Measurements from ENCODE around the gene ARHGAP19. TPM values are rescaled to one million over a fixed set of nuclear protein-coding genes. Genes with fewer than 3 reads are reported as not detected.
A peak's percentile ranks its signal among the peaks of the same experiment; 100 is the strongest.

The ARHGAP19 gene
- total and polyA plus RNA-seq, 2 experiments from 2014 or later, result 2.7 to 8.7 TPM

- Histone ChIP-seq H3K9me3 (ENCODE audit: low read depth) (no peaks in the 10 kb centered on the region), H4K20me1 (ENCODE audit: insufficient read depth, poor library complexity, severe bottlenecking) (no peaks in the 10 kb centered on the region), H3K4me1 (ENCODE audit: insufficient read depth) (peaks cover 12% of the 10 kb centered on the region), H3K4me3 (no peak overlapping the region), H3K79me2 (no peaks in the 10 kb centered on the region), H2AFZ (no peak overlapping the region), H3K4me2 (peak overlapping the region; percentile 91), H3K9me2 (replicated peaks; ENCODE audit: insufficient read depth) (no peaks in the 10 kb centered on the region), H3K36me3 (replicated peaks; ENCODE audit: insufficient read depth, low read depth) (no peaks in the 10 kb centered on the region), H3K27me3 (peaks cover 65% of the 10 kb centered on the region), H3K27ac (no peak overlapping the region)
- TF ChIP-seq CTCF (IDR thresholded peaks at IDR 0.05; ENCODE audit: poor library complexity) (no peak), EZH2 (IDR thresholded peaks at IDR 0.05; ENCODE audit: borderline replicate concordance) (no peak), EZH2phosphoT487 (IDR thresholded peaks at IDR 0.05; ENCODE audit: low read depth, severe bottlenecking, unreplicated experiment) (no peak)
- DNase-seq (ENCODE audit: low spot score), result no peak
- 16% methylated on average over 17 of the region's 17 CpGs for WGBS (ENCODE audit: low lambda C conversion rate, missing lambda C conversion rate)
Measured at GRCh38 chr10:97184971-97185325, 107.5 kb downstream of the ARHGAP19 start.

- H3K9me3 ChIP-seq (ENCODE audit: low read depth), result no peaks in the 10 kb centered on the region
- peaks cover 12% of the 10 kb centered on the region for H3K4me1 ChIP-seq (ENCODE audit: insufficient read depth)
- H3K4me3 ChIP-seq, result no peak overlapping the region
- DNase-seq (ENCODE audit: low spot score), result no peak
- H4K20me1 ChIP-seq (ENCODE audit: insufficient read depth, poor library complexity, severe bottlenecking), result no peaks in the 10 kb centered on the region
- TF ChIP-seq EZH2 (IDR thresholded peaks at IDR 0.05; ENCODE audit: borderline replicate concordance) (no peak), CTCF (IDR thresholded peaks at IDR 0.05; ENCODE audit: poor library complexity) (no peak), EZH2phosphoT487 (IDR thresholded peaks at IDR 0.05; ENCODE audit: low read depth, severe bottlenecking, unreplicated experiment) (no peak)
- no peak overlapping the region for H3K27ac ChIP-seq
- H3K36me3 ChIP-seq (replicated peaks; ENCODE audit: insufficient read depth, low read depth), result no peaks in the 10 kb centered on the region
- H3K9me2 ChIP-seq (replicated peaks; ENCODE audit: insufficient read depth), result no peaks in the 10 kb centered on the region
- no peaks in the 10 kb centered on the region for H3K79me2 ChIP-seq
- 90% methylated on average over 3 of the region's 3 CpGs for WGBS (ENCODE audit: low lambda C conversion rate, missing lambda C conversion rate)
- no peak overlapping the region for H3K4me2 ChIP-seq
- peaks cover 80% of the 10 kb centered on the region for H3K27me3 ChIP-seq
- H2AFZ ChIP-seq, result no peak overlapping the region
Measured at GRCh38 chr10:97183314-97183713, 109.1 kb downstream of the ARHGAP19 start.

- Histone ChIP-seq H3K4me1 (ENCODE audit: insufficient read depth) (peaks cover 12% of the 10 kb centered on the region), H3K4me3 (no peak overlapping the region), H3K27me3 (peaks cover 81% of the 10 kb centered on the region), H3K79me2 (no peaks in the 10 kb centered on the region), H2AFZ (no peak overlapping the region), H3K9me2 (replicated peaks; ENCODE audit: insufficient read depth) (no peaks in the 10 kb centered on the region), H3K36me3 (replicated peaks; ENCODE audit: insufficient read depth, low read depth) (no peaks in the 10 kb centered on the region), H3K9me3 (ENCODE audit: low read depth) (no peaks in the 10 kb centered on the region), H3K27ac (no peak overlapping the region), H4K20me1 (ENCODE audit: insufficient read depth, poor library complexity, severe bottlenecking) (no peaks in the 10 kb centered on the region), H3K4me2 (no peak overlapping the region)
- TF ChIP-seq EZH2phosphoT487 (IDR thresholded peaks at IDR 0.05; ENCODE audit: low read depth, severe bottlenecking, unreplicated experiment), result no peak
- no peak for TF ChIP-seq CTCF (IDR thresholded peaks at IDR 0.05; ENCODE audit: poor library complexity)
- TF ChIP-seq EZH2 (IDR thresholded peaks at IDR 0.05; ENCODE audit: borderline replicate concordance), result no peak
- no peak for DNase-seq (ENCODE audit: low spot score)
- 85% methylated on average over 10 of the region's 10 CpGs for WGBS (ENCODE audit: low lambda C conversion rate, missing lambda C conversion rate)
Measured at GRCh38 chr10:97182288-97182990, 110.0 kb downstream of the ARHGAP19 start.
